ENCODE data around the gene PNPLA1.

PNPLA1 gene

GRCh38 chr6:36296240-36296639 lies 26.4 kb downstream of the PNPLA1 start:
- DNase-seq (ENCODE audit: low spot score): no peak
- Histone ChIP-seq H3K4me3 (no peak overlapping the region), H3K27ac (no peak overlapping the region)
- no peak for TF ChIP-seq CTCF (IDR thresholded peaks at IDR 0.05)

- no peak for TF ChIP-seq CTCF (IDR thresholded peaks at IDR 0.05)
- DNase-seq (ENCODE audit: low spot score): no peak
- no peak overlapping the region for H3K27ac ChIP-seq
- no peak overlapping the region for H3K4me3 ChIP-seq
These were observed 27.2 kb downstream of the PNPLA1 start for GRCh38 chr6:36297051-36297450.

GRCh38 chr6:36297511-36297910 lies 27.7 kb downstream of the PNPLA1 start:
- no peak for DNase-seq (ENCODE audit: low spot score)
- TF ChIP-seq CTCF (IDR thresholded peaks at IDR 0.05): no peak
- Histone ChIP-seq H3K27ac (no peak overlapping the region), H3K4me3 (no peak overlapping the region)

GRCh38 chr6:36298027-36298426 lies 28.2 kb downstream of the PNPLA1 start:
- no peak for DNase-seq (ENCODE audit: low spot score)
- Histone ChIP-seq H3K27ac (no peak overlapping the region), H3K4me3 (no peak overlapping the region)
- no peak for TF ChIP-seq CTCF (IDR thresholded peaks at IDR 0.05)

DNA sequence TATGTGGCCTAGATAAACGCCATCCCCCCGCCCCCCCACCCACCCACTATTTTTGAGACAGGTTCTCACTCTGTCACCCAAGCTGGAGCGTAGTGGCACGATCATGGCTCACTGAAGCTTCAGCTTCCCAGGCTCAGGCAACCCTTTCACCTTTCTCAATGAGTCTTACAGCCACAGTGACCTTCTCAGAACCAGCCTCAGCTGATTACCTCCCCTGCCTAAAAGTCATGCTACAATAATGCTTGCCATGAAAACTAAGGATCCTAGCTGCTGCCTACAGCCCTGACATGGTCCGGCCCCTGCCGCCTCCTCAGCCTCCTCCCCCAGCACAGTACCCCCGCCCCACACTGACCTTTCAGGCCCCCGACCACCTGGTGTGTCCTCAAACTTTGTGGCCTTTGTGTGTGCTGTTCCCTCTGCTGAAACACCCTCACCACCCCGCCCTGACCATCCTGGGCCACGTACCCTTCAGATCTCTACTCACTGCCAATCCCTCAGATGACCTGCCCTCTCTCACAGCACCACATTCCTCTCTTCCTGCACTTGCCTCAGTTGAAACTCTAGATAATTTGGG lies 31.3 kb downstream of the PNPLA1 start:
- DNase-seq (ENCODE audit: low spot score): no peak
- TF ChIP-seq CTCF (IDR thresholded peaks at IDR 0.05): no peak
- no peak overlapping the region for H3K4me3 ChIP-seq
- H3K27ac ChIP-seq: peak overlapping the region in 1 of 2 donors; percentile 66

DNA sequence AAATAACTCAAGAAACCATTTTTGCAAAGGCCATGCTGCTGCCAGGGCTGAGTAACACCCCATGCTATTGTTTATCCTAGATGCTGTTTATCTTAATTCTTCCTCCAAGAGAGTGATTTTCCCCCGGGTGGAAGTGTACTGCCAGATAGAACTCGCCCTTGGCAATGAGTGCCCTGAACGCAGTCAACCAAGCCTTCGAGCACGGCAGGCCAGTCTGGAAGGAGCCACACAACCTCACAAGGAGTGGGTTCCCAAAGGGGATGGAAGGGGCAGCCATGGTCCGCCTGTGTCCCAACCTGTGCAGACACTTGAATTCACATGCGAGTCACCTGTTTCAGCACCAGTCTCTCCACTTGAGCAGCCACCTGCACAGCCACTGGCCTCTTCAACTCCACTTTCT lies 31.9 kb downstream of the PNPLA1 start:
- Histone ChIP-seq H3K27ac (peak overlapping the region in 1 of 2 donors; percentile 66), H3K4me3 (no peak overlapping the region)
- no peak for DNase-seq (ENCODE audit: low spot score)
- TF ChIP-seq CTCF (IDR thresholded peaks at IDR 0.05): no peak

- Histone ChIP-seq H3K27ac (peak overlapping the region in 1 of 2 donors; percentile 66), H3K4me3 (no peak overlapping the region)
- DNase-seq (ENCODE audit: low spot score): peak; percentile 82
- TF ChIP-seq CTCF (IDR thresholded peaks at IDR 0.05): peak; percentile 87
These were observed 32.5 kb downstream of the PNPLA1 start for GRCh38 chr6:36302227-36302976.

Measured in coronary artery (tissue), 2 donors.